Subcutaneous abdominal adipose tissue (tissue), 5 donors: ENCODE measurements around the gene RNF40.

Source experiments
- H3K27ac ChIP-seq: one replicate; pipeline ENCODE4 v1.7.0; 2013; ENCODE audit warnings: low read depth, mild to moderate bottlenecking, inconsistent platforms, low read length, moderate library complexity
- H3K27me3 ChIP-seq, 5 donors: one replicate each; pipeline ENCODE4 v1.7.0; 2013; ENCODE audit warnings: low read length in 5 of 5, inconsistent platforms in 1 of 5; ENCODE audit not compliant: control insufficient read depth in 5 of 5, insufficient read depth in 4 of 5
- H3K36me3 ChIP-seq, 5 donors: one replicate each; pipeline ENCODE4 v1.7.0; 2013; ENCODE audit warnings: low read length in 5 of 5; ENCODE audit not compliant: control insufficient read depth in 5 of 5, insufficient read depth in 5 of 5
- H3K4me1 ChIP-seq, 5 donors: one replicate each; pipeline ENCODE4 v1.7.0; 2013; ENCODE audit warnings: low read length in 5 of 5, mild to moderate bottlenecking in 3 of 5, moderate library complexity in 1 of 5; ENCODE audit not compliant: control insufficient read depth in 5 of 5, insufficient read depth in 5 of 5
- H3K4me3 ChIP-seq, 5 donors: one replicate each; pipeline ENCODE4 v1.7.0; 2013; ENCODE audit warnings: low read length in 5 of 5, low read depth in 1 of 5
- H3K9ac ChIP-seq, 5 donors: one replicate each; pipeline ENCODE4 v1.7.0; 2013; ENCODE audit warnings: low read length in 5 of 5, mild to moderate bottlenecking in 4 of 5, moderate library complexity in 3 of 5
- H3K9me3 ChIP-seq, 5 donors: one replicate each; pipeline ENCODE4 v1.7.0; 2013; ENCODE audit warnings: low read length in 5 of 5; ENCODE audit not compliant: control insufficient read depth in 5 of 5
- donor health status: healthy.
- donor health status: healthy.
- donor health status: healthy.
- donor health status: healthy.
- donor health status: healthy.

Gene RNF40

DNA sequence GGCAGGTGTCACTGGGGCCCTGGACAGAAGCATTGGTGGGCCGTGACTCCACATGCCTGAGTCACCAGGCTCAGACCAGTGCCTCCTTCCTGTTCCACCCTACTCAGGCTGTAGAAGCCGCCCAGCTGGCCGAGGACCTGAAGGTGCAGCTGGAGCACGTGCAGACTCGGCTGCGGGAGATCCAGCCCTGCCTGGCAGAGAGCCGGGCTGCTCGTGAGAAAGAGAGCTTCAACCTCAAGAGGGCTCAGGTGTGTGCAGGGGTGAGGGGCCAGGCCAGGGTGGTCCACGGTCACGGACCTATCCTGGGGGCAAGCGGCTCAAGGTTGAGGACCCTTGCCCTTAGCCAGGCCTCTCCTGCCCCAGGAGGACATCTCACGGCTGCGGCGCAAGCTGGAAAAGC is 9.6 kb downstream of the RNF40 start:
- Histone ChIP-seq H3K4me3 (no peak overlapping the region), H3K9me3 (no peaks in the 10 kb centered on the region), H3K4me1 (peaks cover 2 to 25% (median 23%) of the 10 kb centered on the region in 5 donors), H3K36me3 (peaks cover 3 to 78% (median 75%) of the 10 kb centered on the region in 5 donors), H3K27me3 (no peaks in the 10 kb centered on the region), H3K27ac (no peak overlapping the region), H3K9ac (no peak overlapping the region)

GRCh38 chr16:30773826-30774225 is 11.7 kb downstream of the RNF40 start:
- peaks cover 9 to 46% (median 40%) of the 10 kb centered on the region in 5 donors for H3K4me1 ChIP-seq
- no peak overlapping the region for H3K4me3 ChIP-seq
- H3K27ac ChIP-seq: no peak overlapping the region
- no peaks in the 10 kb centered on the region for H3K9me3 ChIP-seq
- no peaks in the 10 kb centered on the region for H3K27me3 ChIP-seq
- H3K9ac ChIP-seq: no peak overlapping the region
- H3K36me3 ChIP-seq: peaks cover 0 to 57% (median 54%) of the 10 kb centered on the region in 5 donors

DNA sequence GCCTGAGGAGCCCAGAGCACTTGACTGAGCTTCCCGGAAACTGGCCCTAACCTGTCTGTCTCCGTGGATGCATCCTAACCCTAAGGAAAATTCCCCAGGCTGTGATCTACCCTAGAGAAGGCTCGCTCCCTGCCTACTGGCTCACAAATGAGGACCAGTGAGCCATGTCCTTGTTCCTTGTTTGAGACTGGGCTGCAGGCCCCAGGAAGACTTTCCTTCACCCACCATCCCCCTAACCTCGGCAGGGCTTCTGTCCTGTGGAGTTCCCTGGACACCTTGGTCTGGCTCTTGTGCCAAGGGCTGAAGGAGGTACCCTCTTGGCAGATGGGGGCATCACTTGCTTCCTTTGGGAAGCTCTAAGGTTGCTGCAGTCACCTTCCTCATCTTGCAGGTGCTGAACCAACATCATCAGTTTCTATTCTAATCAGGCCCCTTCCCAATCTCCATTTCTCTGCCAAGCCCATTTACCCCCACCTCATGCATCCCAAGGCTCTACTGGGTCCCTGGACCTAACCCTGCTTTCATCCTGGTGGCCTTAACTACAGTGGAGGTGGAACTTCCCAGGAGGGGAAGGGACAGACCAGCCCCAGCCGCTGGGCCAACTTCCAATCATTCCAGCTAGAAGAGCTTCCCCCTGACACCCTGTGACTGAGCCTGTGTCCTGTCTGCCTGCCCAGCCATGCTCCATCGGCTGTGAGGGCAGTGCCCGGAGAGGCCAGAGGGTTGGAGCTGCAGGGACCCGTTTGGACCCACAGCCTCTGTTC is 12.4 kb downstream of the RNF40 start:
- H3K4me1 ChIP-seq: peaks cover 10 to 53% (median 44%) of the 10 kb centered on the region in 5 donors
- no peaks in the 10 kb centered on the region for H3K27me3 ChIP-seq
- H3K36me3 ChIP-seq: peaks cover 0 to 50% (median 46%) of the 10 kb centered on the region in 5 donors
- H3K9ac ChIP-seq: peak overlapping the region in 3 of 5 donors; percentile 63 to 81 (median 71)
- H3K27ac ChIP-seq: peak overlapping the region; percentile 69
- peak overlapping the region; percentile 55 to 82 (median 66) for H3K4me3 ChIP-seq
- no peaks in the 10 kb centered on the region for H3K9me3 ChIP-seq

GRCh38 chr16:30775131-30775391 is 12.9 kb downstream of the RNF40 start:
- peaks cover 10 to 53% (median 44%) of the 10 kb centered on the region in 5 donors for H3K4me1 ChIP-seq
- no peaks in the 10 kb centered on the region for H3K9me3 ChIP-seq
- peak overlapping the region in 4 of 5 donors; percentile 26 to 81 (median 67) for H3K9ac ChIP-seq
- H3K27ac ChIP-seq: peak overlapping the region; percentile 69
- no peaks in the 10 kb centered on the region for H3K27me3 ChIP-seq
- peak overlapping the region; percentile 55 to 82 (median 66) for H3K4me3 ChIP-seq
- H3K36me3 ChIP-seq: peaks cover 0 to 46% (median 45%) of the 10 kb centered on the region in 5 donors

- H3K9ac ChIP-seq: peak overlapping the region; percentile 38 to 81 (median 71)
- peaks cover 10 to 53% (median 44%) of the 10 kb centered on the region in 5 donors for H3K4me1 ChIP-seq
These were observed 13.5 kb downstream of the RNF40 start for GRCh38 chr16:30775392-30776188.

GRCh38 chr16:30777591-30778297 is 15.6 kb downstream of the RNF40 start:
- H3K27me3 ChIP-seq: no peaks in the 10 kb centered on the region
- no peak overlapping the region for H3K9ac ChIP-seq
- H3K9me3 ChIP-seq: no peaks in the 10 kb centered on the region
- peaks cover 0 to 35% (median 33%) of the 10 kb centered on the region in 5 donors for H3K36me3 ChIP-seq
- peak overlapping the region; percentile 50 for H3K27ac ChIP-seq
- H3K4me3 ChIP-seq: no peak overlapping the region
- peaks cover 10 to 53% (median 44%) of the 10 kb centered on the region in 5 donors for H3K4me1 ChIP-seq

More at GRCh38 chr16:30775392-30776188, 13.5 kb downstream of the RNF40 start:
- Histone ChIP-seq H3K27me3 (no peaks in the 10 kb centered on the region), H3K36me3 (peaks cover 0 to 42% (median 41%) of the 10 kb centered on the region in 5 donors), H3K4me3 (peak overlapping the region; percentile 58 to 82 (median 66)), H3K9me3 (no peaks in the 10 kb centered on the region), H3K27ac (peak overlapping the region; percentile 69)

DNA sequence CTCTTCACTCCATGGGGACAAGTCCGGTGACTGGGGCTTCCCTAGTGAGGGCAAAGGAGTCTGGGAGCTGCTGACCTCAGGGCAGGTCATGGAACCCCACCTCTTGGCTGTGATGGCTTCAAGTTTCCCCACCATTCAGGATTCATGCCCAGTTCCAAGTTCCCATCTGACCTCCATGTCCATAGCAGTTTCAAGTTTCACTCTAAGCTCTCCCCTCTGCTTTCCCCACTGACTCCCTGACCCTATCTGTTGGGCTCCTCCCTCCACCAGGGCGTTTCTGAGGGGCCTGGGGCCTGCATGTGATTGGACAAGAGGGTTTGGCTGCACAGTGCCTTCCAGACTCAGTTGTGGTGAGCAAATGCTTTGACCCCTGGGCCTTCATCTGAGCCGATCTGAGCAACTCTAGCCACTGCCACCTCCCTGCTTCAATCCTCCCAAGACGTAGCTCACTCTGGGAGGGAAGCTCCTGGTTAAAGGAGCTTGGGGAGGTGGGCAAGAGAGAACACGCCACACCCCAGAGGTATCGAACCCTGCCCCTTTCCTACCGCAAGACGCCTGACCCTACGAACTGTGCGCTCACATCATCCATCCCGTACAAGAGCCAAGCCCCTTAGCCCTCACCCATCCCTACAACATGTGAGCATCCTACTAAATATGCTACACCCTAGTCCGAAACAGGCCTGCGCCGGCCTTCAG is 16.6 kb downstream of the RNF40 start:
- H3K36me3 ChIP-seq: peaks cover 0 to 35% (median 33%) of the 10 kb centered on the region in 5 donors
- no peak overlapping the region for H3K4me3 ChIP-seq
- peak overlapping the region in 1 of 5 donors; percentile 3 for H3K9ac ChIP-seq
- H3K4me1 ChIP-seq: peaks cover 13 to 53% (median 44%) of the 10 kb centered on the region in 5 donors
- H3K27ac ChIP-seq: peak overlapping the region; percentile 50
- H3K27me3 ChIP-seq: no peaks in the 10 kb centered on the region
- H3K9me3 ChIP-seq: no peaks in the 10 kb centered on the region

DNA sequence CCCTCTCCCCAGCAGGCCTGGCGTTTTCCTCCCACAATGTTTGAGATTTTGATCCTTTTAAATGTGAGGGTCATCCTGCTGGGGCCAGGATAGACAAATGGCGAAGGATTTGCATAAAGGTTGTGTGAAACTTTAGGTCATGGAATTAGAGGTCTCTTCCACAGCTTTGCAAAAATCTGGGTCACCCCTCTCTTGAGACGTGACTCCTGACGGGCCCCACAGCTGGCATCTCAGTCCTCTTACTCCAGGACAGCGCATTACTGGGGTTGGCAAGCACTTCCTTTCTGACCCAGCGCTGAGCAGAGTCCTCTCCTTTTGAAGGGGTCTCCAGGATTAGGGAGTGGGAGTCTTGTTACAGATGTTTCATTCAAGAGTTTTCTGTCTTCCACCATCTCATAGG is 17.5 kb downstream of the RNF40 start:
- peaks cover 0 to 30% (median 26%) of the 10 kb centered on the region in 5 donors for H3K36me3 ChIP-seq
- H3K4me1 ChIP-seq: peaks cover 11 to 49% (median 39%) of the 10 kb centered on the region in 5 donors
- no peak overlapping the region for H3K9ac ChIP-seq
- H3K27ac ChIP-seq: peak overlapping the region; percentile 16
- no peak overlapping the region for H3K4me3 ChIP-seq
- H3K27me3 ChIP-seq: no peaks in the 10 kb centered on the region
- no peaks in the 10 kb centered on the region for H3K9me3 ChIP-seq

GRCh38 chr16:30780021-30780420 is 17.9 kb downstream of the RNF40 start:
- peak overlapping the region; percentile 16 for H3K27ac ChIP-seq
- H3K9ac ChIP-seq: no peak overlapping the region

More at GRCh38 chr16:30780021-30780420, 17.9 kb downstream of the RNF40 start:
- Histone ChIP-seq H3K36me3 (peaks cover 0 to 30% (median 26%) of the 10 kb centered on the region in 5 donors), H3K27me3 (no peaks in the 10 kb centered on the region), H3K4me1 (peaks cover 10 to 44% (median 35%) of the 10 kb centered on the region in 5 donors), H3K9me3 (no peaks in the 10 kb centered on the region), H3K4me3 (no peak overlapping the region)
